Erythroblast (primary cell): ENCODE data around the gene CDC45.

Experiments used
- DNase-seq, 2 experiments: peaks; one replicate each; lab custom pipeline; 2025; lab: John Stamatoyannopoulos, UW
- GATA1 ChIP-seq: IDR thresholded peaks from 2 replicates; pipeline ENCODE4 v1.6.1; 2011; ENCODE audit warnings: low read depth, mild to moderate bottlenecking, control low read depth, low read length, moderate library complexity
- POLR2A ChIP-seq: IDR thresholded peaks from 2 replicates; pipeline ENCODE4 v1.6.1; 2011; ENCODE audit warnings: mild to moderate bottlenecking, low read length

Gene CDC45

DNA sequence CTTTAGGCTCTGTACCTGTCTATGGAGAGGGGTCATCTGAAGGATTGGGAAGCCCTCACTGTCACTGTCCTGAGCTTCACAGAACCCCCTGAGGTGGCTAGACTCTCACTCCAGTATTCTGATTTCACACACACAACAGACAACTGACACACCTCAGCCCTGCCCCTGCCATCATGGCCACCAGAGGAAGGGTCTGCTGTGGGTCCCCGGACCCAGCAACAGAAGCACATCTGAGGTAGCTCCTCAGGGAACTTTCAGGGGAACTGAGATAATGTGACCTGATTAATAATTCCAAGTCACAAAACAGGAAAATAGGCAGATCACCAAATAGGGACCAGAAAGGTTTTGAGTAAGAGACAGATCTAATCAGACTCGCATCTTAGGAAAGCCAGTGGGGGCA lies 24.7 kb upstream of the CDC45 start:
- no peak for DNase-seq
- TF ChIP-seq POLR2A (no peak), GATA1 (no peak)

DNA sequence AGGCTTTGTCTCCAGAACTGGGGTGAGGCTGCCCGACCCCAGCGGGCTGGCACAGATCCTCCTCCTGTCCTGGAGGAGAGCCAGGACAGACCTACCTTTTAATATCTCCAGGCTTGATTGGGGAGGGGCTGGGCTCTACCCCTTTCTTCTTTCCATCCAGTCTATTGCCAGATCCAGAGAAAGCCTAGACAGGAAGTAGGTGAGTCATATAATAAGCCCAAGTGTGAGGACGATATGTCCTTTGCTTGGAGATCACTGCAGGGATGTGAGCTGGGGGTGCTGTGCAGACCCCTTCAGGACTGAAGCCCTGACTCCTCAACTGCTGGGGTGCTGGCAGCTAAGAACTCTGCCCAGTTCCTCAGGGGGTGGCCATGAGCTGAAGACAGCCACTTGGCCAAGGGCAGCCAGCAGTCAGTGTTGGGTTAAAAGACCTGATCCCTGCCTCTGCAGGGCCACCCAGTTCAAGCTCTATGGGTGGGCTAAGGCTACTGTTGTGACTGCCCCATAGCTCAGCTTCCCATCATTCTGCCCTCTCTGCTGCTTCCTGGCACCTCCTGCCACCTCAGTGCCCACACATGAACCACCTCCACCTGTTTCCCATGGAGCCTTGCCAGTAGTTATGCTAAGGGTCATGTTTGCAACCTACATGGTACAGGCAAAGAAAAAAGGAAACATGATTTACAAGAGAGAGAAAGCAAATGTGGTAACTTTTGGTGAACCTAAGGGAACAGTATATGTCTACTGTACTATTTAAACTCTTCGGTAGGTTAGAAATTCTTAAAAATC lies 23.9 kb upstream of the CDC45 start:
- no peak for TF ChIP-seq POLR2A
- no peak for TF ChIP-seq GATA1
- DNase-seq: no peak

DNA sequence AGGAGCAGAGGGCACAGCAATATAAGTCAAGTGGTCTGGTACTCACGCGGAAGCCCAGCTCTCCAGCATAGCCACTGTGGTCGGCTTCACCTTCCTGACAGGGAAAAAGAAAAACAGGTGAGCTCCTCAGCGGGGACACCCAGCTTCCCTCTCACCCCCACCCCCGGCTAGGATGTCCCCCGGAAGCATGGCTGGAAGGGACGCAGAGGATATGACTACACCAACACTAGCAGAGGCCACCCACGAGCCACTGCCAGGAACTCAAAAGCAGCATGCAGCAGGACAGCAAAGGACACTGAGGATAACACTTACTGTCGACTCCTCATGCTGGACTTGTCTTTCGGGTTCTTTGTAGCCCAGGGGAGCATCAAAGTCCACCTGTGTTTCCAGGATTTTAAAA lies 23.2 kb upstream of the CDC45 start:
- TF ChIP-seq GATA1 (no peak), POLR2A (no peak)
- DNase-seq: no peak

DNA sequence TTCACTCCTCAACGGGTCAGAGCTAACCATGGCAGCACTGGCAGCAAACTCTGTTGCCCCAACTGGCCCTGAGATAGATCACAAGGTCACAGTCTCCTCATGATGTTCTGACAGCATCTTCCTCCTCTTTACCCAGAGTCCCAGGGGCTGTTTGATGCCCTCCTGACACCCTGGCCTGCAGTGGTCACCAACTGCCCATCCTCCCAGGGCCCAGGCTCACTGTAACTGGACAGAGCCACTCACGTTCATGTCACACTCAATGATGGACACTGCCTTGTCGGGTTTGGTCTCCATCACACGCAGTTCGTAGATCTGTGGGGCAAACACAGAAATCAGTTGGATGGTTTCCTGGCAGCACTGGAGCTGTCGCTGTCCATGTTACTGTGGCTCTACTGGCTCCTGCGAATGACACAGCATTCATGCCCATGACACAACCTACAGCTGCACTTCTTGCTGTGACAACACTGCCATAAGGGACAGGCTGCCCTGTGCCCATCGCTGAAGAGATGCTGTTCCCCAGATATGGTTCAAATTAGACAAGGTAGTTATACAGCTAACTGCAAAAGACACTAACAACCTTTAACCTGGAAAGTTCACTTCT lies 21.8 kb upstream of the CDC45 start:
- DNase-seq: no peak
- TF ChIP-seq GATA1 (no peak), POLR2A (no peak)

DNA sequence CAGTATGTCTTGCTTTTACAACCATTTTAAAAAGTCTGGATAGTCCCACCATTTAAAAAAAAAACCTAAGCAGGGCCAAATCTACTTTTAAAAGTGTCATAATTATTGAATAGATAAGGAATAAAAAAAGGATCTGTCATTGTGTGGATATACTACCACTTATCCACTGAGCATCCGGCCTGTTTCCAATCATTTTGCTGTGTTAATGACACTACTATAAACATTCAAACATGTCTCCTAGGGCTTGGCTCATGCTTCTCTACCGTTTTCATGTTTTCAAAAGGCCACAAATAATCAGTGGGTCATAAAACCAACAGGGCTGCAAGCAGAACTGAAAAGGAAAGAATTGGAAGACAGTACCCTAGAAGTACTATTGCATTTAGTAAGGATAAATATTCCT lies 19.7 kb upstream of the CDC45 start:
- TF ChIP-seq POLR2A: no peak
- no peak for TF ChIP-seq GATA1
- DNase-seq: no peak

DNA sequence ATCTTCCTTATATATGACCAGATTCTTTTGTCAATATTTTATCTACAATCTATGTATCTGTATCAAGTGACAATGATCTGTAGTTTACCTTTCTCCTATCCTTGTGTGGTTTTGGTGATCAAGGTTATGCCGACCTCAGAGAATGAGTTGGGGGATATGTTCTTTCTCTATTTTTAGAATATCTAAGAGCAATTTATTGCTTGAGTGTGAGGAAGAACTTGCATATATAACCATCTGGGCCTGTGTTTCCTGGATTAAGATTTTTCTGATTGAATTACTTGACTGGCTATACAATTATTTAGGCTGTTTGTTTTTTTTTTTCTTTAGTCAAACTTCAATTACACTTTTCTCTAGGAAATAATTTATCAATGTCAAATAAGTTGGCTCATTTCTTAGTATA lies 18.2 kb upstream of the CDC45 start:
- DNase-seq: no peak
- TF ChIP-seq GATA1 (no peak), POLR2A (no peak)

DNA sequence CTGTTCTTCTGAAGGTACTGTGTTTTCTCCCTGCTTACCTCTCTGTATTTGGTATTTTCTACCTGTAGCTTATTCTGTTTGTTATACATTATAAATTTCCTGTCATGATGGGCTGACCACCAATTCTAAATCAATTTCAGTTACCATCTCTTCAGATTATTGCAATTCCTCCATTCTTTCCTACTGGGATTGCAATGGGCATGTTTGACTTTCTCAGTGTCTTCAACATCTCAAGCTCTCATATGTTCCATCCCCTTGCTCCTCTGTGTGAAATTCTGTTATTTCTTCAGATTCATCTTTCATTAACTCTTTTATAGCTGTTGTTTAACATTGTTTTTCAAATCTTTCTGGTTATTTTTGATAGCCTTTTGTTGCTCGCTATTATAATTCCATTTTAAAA lies 16.7 kb upstream of the CDC45 start:
- no peak for DNase-seq
- TF ChIP-seq GATA1 (no peak), POLR2A (no peak)

DNA sequence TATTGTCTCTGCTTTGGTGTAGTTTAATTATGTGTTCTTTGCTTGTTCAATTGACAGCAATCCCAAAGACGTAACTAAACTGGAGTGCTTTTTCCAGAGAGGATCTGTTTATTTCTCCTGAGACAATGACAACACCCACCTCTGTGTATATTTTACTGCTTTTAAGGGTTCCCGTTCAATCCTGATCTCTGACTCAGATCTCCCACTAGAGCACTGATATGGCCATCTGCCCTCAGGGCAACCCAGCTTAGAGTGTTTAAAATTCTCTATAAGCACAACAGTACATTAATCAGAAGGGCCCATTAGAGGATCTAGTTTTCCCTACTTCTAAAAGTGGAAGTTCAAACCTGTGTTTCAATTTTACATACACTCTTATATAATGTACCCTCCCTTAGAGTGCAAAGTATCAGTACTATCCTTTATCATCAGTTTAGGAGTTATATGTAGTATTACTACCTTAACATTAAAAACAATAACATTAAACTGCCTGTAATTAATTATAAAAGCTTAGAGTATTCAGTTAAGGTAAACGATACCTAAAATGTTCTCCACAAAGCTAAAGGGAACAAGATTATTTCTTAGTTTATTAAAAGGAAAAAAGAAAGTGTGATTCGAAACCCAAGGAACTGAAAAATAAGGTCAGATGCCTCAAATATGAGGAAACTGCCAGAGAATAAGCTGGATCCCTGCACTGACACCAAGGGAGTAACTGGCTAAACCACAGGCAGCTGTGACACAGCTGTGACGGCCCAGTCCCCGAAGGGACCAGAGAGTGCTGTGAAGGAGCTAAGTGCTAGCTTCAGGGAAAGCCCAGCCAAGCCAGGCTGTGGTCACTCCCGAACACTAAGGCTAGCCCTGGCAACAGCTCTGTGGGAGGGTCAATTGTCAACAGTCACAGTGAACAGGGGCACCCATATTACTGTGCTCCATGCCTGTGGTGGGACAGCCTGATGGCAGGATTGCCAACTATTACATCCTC lies 15.9 kb upstream of the CDC45 start:
- TF ChIP-seq POLR2A (no peak), GATA1 (no peak)
- no peak for DNase-seq

DNA sequence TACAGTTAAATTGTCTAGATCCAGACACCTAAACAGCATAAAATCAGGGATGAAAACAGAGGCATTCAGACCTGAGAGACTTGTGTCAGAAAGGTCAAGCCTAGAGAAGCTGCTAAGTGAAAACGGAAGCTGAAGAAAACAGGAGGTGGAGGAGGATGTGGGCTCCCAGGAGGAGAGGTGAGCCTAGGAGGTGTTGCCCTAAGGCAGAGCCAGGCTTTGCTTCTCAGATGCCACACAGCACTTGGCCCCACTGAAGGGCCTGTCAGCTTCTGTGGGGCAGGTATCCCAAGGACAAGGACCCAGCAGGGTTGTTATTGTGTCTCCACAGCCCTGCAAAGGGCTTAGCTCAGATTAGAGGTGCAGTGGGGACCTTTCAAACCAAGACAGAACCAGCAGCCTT lies 15.2 kb upstream of the CDC45 start:
- TF ChIP-seq GATA1 (no peak), POLR2A (no peak)
- no peak for DNase-seq

DNA sequence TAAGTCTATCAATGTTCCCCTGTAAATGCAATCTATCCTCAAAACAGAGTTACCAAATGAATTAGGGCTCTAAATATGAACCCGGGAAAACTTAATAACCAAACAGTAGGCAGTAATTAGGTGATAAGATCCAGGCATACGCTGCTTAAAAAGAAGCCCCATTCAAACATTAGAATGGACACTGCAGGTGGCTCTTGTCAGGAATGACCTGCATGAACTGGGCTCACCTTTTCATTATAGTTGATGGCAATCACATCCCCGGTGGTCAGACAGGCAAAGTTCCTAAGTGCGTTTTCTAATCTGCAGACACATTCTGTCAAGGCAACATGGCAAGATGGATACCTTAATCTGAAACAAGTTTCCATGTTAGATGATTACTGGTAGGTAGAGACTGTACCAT lies 14.7 kb upstream of the CDC45 start:
- TF ChIP-seq POLR2A (no peak), GATA1 (no peak)
- DNase-seq: no peak

DNA sequence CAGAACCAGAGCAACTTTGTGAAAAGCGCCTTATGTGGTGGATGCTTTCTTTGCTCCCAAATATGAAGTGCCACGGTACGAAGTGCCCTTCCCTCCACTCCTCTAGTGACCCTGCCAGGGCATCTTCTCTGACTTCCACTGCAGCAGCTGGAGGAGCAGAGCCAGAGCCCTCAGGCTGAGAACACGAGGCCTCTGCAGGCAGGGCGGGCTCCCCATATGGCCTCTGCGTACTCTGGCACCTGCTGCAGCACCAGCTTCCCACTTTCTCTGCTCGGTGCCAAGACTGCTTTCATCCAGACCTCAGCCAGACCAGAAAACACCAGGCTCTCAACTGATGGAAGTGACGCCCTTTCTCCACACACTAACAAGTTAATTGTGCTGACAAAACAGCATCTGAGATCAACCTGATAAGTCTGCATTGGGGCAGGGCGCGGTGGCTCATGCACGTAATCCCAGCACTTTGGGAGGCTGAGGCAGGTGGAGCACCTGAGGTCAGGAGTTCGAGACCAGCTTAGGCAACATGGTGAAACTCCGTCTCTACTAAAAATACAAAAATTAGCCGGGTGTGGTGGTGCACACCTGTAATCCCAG lies 13.5 kb upstream of the CDC45 start:
- no peak for TF ChIP-seq POLR2A
- no peak for TF ChIP-seq GATA1
- no peak for DNase-seq

DNA sequence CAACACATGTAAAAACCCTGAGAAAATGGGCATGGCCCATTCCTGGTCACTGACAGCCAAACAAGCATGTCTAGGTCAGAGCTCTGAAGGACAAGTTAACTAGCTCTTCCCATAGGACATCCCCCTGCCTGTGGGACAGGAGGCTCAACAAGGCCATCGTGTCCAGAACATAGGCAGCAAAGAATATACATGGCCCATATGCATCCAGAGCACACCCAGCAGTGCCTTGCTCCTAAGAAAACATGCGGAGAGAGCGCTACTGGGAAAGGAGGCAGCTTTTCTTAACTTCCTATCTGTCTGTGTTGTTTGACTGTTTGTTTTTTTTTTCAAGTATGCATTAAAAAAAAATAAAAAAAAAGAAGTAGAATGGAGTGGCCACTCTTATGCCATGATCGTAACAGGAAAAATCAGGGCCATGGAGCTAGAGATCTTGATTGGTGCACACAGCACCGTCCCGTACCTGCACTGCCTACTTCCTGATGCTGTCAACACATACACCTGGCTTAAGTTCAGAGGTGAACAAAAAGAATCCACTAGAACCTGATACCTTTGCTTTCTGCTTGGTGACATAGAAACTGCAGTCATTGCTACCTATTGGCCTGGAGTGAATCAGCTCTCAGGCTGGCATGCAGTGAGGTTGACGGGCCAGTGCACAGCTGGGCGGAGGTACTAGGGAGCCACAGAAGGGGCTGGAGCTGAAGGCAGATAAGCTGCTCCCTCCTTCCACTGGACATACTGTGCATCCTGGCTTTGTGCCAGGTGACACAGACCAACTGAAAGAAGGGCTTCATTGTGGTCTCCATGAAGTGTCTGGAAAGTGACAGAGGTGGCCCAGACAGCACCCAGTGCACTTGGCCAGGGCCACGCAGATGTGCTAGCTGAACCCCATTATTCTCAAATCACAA lies 12.6 kb upstream of the CDC45 start:
- peak; percentile 34 to 38 for DNase-seq
- TF ChIP-seq GATA1 (no peak), POLR2A (no peak)

DNA sequence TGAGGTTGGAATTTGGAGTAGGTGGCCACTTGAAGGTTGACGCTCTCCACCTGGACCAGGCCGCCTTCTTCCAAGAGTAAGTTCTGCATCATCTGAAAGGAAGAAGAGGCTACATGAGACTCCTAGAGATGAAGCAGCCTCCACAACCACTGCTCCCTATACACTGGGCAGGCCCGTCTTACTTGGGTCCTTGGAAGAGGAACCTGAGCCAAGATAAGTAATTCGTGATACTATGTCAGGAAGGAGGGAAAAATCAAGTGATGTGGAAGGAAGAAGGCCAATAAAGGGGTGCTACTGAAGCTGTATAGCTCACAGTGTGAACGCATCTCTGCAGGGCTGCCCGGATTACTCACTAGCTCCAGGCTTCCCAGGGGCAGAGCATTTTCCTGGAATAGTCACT lies 11.8 kb upstream of the CDC45 start:
- TF ChIP-seq POLR2A (no peak), GATA1 (no peak)
- no peak for DNase-seq
